ENCODE measurements around the gene CRTC3.
"Not testable (repeated sequence)": the region's sequence is repeated elsewhere in the genome, so short reads cannot be mapped to it uniquely, and the experiment has no call there.

CRTC3 gene

GRCh38 chr15:90648137-90649070 lies 118.7 kb downstream of the CRTC3 start:
- no peak for DNase-seq (ENCODE audit: low read depth, low spot score)

GRCh38 chr15:90650117-90650955 lies 120.6 kb downstream of the CRTC3 start:
- DNase-seq (ENCODE audit: low read depth, low spot score): no peak

- no peak for DNase-seq (ENCODE audit: low read depth, low spot score)
These were observed 121.4 kb downstream of the CRTC3 start for GRCh38 chr15:90650956-90651689.

- DNase-seq (ENCODE audit: low read depth, low spot score): no peak
These were observed 124.8 kb downstream of the CRTC3 start for GRCh38 chr15:90654233-90655136.

- DNase-seq (ENCODE audit: low read depth, low spot score): not testable (repeated sequence)
These were observed 127.9 kb downstream of the CRTC3 start for GRCh38 chr15:90657520-90658172.

- DNase-seq (ENCODE audit: low read depth, low spot score): no peak
These were observed 129.8 kb downstream of the CRTC3 start for GRCh38 chr15:90659481-90659880.

- DNase-seq (ENCODE audit: low read depth, low spot score): no peak
These were observed 130.7 kb downstream of the CRTC3 start for GRCh38 chr15:90660195-90660998.

- not testable (repeated sequence) for DNase-seq (ENCODE audit: low read depth, low spot score)
These were observed 131.2 kb downstream of the CRTC3 start for GRCh38 chr15:90660999-90661330.

GRCh38 chr15:90664081-90664461 lies 134.3 kb downstream of the CRTC3 start:
- DNase-seq (ENCODE audit: low read depth, low spot score): not testable (repeated sequence)

GRCh38 chr15:90664650-90665287 lies 135.0 kb downstream of the CRTC3 start:
- DNase-seq (ENCODE audit: low read depth, low spot score): no peak

GRCh38 chr15:90665288-90666134 lies 135.8 kb downstream of the CRTC3 start:
- no peak for DNase-seq (ENCODE audit: low read depth, low spot score)

GRCh38 chr15:90666135-90666909 lies 136.6 kb downstream of the CRTC3 start:
- no peak for DNase-seq (ENCODE audit: low read depth, low spot score)

- no peak for DNase-seq (ENCODE audit: low read depth, low spot score)
These were observed 137.5 kb downstream of the CRTC3 start for GRCh38 chr15:90667073-90667754.

- DNase-seq (ENCODE audit: low read depth, low spot score): not testable (repeated sequence)
These were observed 138.1 kb downstream of the CRTC3 start for GRCh38 chr15:90667755-90668345.

GRCh38 chr15:90670631-90671030 lies 140.9 kb downstream of the CRTC3 start:
- not testable (repeated sequence) for DNase-seq (ENCODE audit: low read depth, low spot score)

- no peak for DNase-seq (ENCODE audit: low read depth, low spot score)
These were observed 141.5 kb downstream of the CRTC3 start for GRCh38 chr15:90671216-90671615.

Data from iPS DF 19.7 (cell line).